ENCODE measurements around the gene ZNF507.

Gene ZNF507

DNA sequence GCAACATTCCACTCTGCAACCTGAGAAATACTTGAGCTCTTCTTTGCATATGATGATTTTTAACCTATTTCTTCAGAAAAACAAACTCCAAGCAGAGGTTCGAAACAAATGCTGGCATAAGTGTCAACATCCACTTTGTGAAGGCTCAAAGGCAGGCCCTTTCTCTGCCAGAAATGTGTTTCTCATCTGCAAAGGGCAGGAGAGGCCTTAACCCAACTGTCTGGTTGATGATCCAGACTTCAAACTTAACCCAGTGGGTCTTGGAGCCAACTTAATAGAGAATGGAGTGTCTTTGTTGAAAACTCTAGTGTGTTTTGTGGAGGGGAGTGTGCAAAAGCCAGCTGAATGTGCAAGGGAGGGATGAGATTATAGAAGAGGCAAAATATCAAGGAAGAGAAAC is 28.3 kb upstream of the ZNF507 start:
- H3K4me3 ChIP-seq (ENCODE audit: low read depth, low read length), result no peak overlapping the region
- TF ChIP-seq, protein P1, sequence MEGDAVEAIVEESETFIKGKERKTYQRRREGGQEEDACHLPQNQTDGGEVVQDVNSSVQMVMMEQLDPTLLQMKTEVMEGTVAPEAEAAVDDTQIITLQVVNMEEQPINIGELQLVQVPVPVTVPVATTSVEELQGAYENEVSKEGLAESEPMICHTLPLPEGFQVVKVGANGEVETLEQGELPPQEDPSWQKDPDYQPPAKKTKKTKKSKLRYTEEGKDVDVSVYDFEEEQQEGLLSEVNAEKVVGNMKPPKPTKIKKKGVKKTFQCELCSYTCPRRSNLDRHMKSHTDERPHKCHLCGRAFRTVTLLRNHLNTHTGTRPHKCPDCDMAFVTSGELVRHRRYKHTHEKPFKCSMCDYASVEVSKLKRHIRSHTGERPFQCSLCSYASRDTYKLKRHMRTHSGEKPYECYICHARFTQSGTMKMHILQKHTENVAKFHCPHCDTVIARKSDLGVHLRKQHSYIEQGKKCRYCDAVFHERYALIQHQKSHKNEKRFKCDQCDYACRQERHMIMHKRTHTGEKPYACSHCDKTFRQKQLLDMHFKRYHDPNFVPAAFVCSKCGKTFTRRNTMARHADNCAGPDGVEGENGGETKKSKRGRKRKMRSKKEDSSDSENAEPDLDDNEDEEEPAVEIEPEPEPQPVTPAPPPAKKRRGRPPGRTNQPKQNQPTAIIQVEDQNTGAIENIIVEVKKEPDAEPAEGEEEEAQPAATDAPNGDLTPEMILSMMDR (IDR thresholded peaks at IDR 0.05; ENCODE audit: low read depth, low read length), result no peak
- DNase-seq (ENCODE audit: low read depth), result no peak

DNA sequence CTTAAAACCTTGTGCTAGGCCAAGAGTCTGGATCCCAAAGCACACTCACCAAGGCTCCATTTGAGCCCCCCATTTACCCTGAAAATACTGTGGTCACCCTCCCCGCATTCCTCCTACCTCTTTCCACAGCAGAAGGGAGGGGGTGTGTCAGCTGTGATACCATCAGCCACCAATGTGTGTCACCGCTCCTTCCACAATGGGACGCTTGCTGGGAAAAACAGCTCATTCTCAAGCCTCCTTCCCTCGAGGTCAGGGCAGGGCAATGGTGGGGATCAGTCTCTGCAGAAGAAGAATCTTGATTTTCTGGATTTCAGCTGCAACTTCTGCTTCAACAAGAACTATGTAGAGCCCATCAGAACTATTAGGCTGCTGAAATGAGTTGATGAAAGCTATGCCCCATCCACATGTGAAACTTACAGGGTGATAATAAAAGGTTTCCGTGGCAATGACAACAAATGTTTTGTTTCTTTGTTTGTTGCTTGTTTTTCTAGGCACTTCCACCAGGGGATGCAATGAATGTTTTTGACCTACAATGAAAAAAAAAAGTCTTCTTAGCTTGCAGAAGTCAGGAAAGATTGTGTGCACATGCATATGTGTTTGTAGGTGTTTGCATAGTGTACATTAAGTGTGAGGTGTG is 26.4 kb upstream of the ZNF507 start:
- no peak overlapping the region for H3K4me3 ChIP-seq (ENCODE audit: low read depth, low read length)
- TF ChIP-seq, protein P2, sequence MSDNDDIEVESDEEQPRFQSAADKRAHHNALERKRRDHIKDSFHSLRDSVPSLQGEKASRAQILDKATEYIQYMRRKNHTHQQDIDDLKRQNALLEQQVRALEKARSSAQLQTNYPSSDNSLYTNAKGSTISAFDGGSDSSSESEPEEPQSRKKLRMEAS (IDR thresholded peaks at IDR 0.05; ENCODE audit: low read depth, low read length), result no peak
- TF ChIP-seq, protein P1 (IDR thresholded peaks at IDR 0.05; ENCODE audit: low read depth, low read length), result no peak
- TF ChIP-seq POLR2A (IDR thresholded peaks at IDR 0.05; ENCODE audit: extremely low read depth, insufficient read length), result no peak
- TF ChIP-seq MYC (IDR thresholded peaks at IDR 0.05; ENCODE audit: low read depth, low read length), result no peak
- peak; percentile 30 for DNase-seq (ENCODE audit: low read depth)

DNA sequence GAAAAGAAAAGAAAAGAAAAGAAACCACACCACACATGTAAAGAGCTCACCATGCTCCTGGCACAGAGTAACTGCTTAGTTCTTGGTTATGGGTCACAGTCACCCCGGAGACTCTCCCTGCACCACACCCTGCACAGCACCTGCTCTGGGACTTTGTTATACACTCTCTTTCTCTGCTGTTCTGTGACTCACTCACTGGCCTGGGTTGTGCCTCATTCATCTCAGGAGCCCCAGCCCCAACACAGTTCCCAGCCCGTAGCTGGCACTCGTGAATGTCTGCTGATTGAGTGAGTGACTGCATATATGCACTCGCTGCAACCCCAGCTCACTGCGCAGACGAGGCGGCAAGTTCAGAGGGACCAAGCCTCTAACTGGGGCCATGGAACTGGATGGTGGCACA is 22.9 kb upstream of the ZNF507 start:
- TF ChIP-seq POLR2A (IDR thresholded peaks at IDR 0.05; ENCODE audit: extremely low read depth, insufficient read length), result no peak
- no peak overlapping the region for H3K4me3 ChIP-seq (ENCODE audit: low read depth, low read length)
- no peak for DNase-seq (ENCODE audit: low read depth)

DNA sequence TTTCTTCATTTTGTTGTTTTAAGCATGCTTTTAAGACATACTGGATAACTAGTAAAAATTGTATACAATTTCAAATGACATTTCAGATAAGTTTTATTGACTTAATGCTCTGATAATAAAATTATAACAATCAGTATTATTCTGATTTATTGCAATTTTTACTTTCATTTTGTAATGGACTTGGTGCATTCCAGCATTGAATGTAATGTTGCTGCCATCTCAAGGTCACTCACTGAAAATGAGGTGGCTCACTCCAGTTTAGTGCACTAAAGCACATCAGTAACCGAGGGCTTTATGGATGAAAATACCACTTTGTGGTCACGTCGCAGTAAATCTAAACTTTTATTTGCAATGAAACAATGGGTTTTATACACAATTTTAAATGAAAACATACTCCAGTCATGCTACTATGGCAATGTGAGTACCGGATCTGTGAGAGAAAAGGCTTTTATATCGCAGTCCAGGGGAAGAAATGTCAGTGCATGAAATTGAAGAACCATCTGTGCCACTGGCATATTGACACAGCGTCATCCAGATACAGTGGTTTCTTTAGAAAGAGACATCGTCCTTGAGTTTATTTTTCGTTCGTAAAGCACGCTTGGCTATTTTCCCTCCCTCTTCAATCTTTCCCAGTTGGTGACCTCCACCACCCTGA is 20.7 kb upstream of the ZNF507 start:
- no peak for TF ChIP-seq POLR2A (IDR thresholded peaks at IDR 0.05; ENCODE audit: extremely low read depth, insufficient read length)
- no peak for TF ChIP-seq MYC (IDR thresholded peaks at IDR 0.05; ENCODE audit: low read depth, low read length)
- TF ChIP-seq, protein P2 (IDR thresholded peaks at IDR 0.05; ENCODE audit: low read depth, low read length), result no peak
- TF ChIP-seq, protein P1 (IDR thresholded peaks at IDR 0.05; ENCODE audit: low read depth, low read length), result no peak
- H3K4me3 ChIP-seq (ENCODE audit: low read depth, low read length), result no peak overlapping the region
- no peak for DNase-seq (ENCODE audit: low read depth)

DNA sequence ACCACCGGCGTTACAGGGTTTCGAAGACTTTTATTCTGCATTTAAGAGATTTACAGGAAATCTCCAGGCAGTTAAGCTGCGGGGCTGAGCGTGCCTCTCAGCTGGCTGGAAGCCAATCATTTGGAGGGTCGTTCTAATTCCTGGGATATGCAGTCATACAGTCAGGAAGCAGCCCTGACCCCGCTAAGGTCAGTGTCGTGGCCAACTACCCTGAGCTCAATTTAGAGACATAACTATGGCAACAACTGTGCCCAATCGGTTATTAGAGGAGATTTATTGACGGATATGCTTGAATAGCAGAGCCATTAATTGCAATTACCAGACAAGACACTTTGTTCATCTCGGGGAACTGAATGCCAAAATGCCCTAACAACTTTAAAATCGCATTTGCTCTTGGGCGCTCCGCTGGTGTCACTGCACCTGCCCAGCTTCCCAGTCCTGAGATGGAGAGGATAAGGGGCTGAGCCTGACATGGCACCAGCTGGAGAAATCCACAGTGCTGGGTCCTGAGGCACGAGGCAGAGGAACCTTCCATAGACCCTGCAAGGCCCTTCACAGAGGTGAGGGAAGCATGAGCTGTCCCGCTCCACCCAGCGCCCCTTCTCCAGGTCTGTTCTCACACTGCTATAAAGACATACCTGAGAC is 15.1 kb upstream of the ZNF507 start:
- no peak for DNase-seq (ENCODE audit: low read depth)
- H3K4me3 ChIP-seq (ENCODE audit: low read depth, low read length), result no peak overlapping the region
- TF ChIP-seq POLR2A (IDR thresholded peaks at IDR 0.05; ENCODE audit: extremely low read depth, insufficient read length), result no peak
- TF ChIP-seq MYC (IDR thresholded peaks at IDR 0.05; ENCODE audit: low read depth, low read length), result no peak
- TF ChIP-seq, protein P1 (IDR thresholded peaks at IDR 0.05; ENCODE audit: low read depth, low read length), result no peak
- TF ChIP-seq, protein P2 (IDR thresholded peaks at IDR 0.05; ENCODE audit: low read depth, low read length), result no peak

DNA sequence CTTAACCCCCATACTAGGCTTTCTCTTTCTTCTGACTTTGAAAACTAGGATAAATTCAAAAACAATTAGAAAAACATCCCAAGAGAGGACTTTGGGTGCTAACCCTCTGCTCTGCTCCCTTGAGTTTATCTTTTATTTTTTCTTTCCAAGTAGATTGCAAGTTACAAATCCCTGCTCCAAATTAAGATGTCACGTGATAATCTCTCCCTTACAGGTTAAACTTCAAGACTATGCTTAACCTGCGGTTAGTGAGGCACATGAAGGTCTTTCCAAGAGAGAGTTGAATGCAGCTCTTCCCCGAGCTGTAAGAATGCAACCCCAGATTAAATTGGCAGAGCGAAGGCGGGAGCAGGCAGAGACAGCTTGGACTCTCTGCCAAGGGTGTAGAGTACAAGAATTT is 12.2 kb upstream of the ZNF507 start:
- no peak overlapping the region for H3K4me3 ChIP-seq (ENCODE audit: low read depth, low read length)
- TF ChIP-seq, protein P1 (IDR thresholded peaks at IDR 0.05; ENCODE audit: low read depth, low read length), result no peak
- TF ChIP-seq POLR2A (IDR thresholded peaks at IDR 0.05; ENCODE audit: extremely low read depth, insufficient read length), result no peak
- no peak for TF ChIP-seq MYC (IDR thresholded peaks at IDR 0.05; ENCODE audit: low read depth, low read length)
- TF ChIP-seq, protein P2 (IDR thresholded peaks at IDR 0.05; ENCODE audit: low read depth, low read length), result no peak
- no peak for DNase-seq (ENCODE audit: low read depth)

All from NB4 (cell line).